IMR-90 (cell line): Measurements from ENCODE around the gene FOSL1. TPM values are rescaled to one million over a fixed set of nuclear protein-coding genes. Genes with fewer than 3 reads are reported as not detected.

ENCODE experiments used
- ATAC-seq: fragments of 200-7000 bp; cut with Tn5 transposase; 2 replicates; pipeline ENCODE4 v1.9.1; 2020; ENCODE audit warnings: low read depth, mild to moderate bottlenecking, moderate library complexity
- BruUV-seq: library from RNA; stranded (reverse); fragments of 400-500 nt; replicated peaks from 2 replicates; lab custom pipeline; 2021; lab: Mats Ljungman, UMichigan
- CTCF ChIA-PET: fragments of 300-600 bp; formaldehyde crosslinking; extraction: SDS; loops from one replicate; lab custom pipeline; 2021; ENCODE audit warnings: antibody characterized with exemption; lab: Yijun Ruan, JAX
- POLR2A ChIA-PET: fragments of 300-600 bp; sonication (Branson Sonifier 250); formaldehyde crosslinking; loops from one replicate; lab custom pipeline; 2022; ENCODE audit warnings: antibody characterized with exemption; ENCODE audit not compliant: unreplicated experiment; lab: Charles Lee
- DNase-seq: peaks from one replicate; pipeline ENCODE4 v3.0.0; 2013
- H2AFZ ChIP-seq: replicated peaks from 2 replicates; pipeline ENCODE3; 2013; ENCODE audit warnings: low read length, mild to moderate bottlenecking; ENCODE audit not compliant: poor library complexity
- H2AK5ac ChIP-seq: 2 replicates; pipeline ENCODE4 v1.6.1; 2013; ENCODE audit warnings: low read depth, low read length, inconsistent platforms
- H2AK9ac ChIP-seq: replicated peaks from 2 replicates; pipeline ENCODE3; 2013; ENCODE audit warnings: mild to moderate bottlenecking, low read depth, low read length, moderate library complexity; ENCODE audit not compliant: poor library complexity
- H2BK120ac ChIP-seq: 2 replicates; pipeline ENCODE4 v1.6.1; 2013; ENCODE audit warnings: low read depth, low read length, inconsistent platforms
- H2BK15ac ChIP-seq: 3 replicates; pipeline ENCODE4 v1.6.1; 2013; ENCODE audit warnings: low read depth, low read length, inconsistent platforms
- H2BK20ac ChIP-seq: 2 replicates; pipeline ENCODE4 v1.6.1; 2013; ENCODE audit warnings: low read depth, mild to moderate bottlenecking, inconsistent platforms, low read length, moderate library complexity
- H2BK5ac ChIP-seq: 2 replicates; pipeline ENCODE4 v1.6.1; 2013; ENCODE audit warnings: mild to moderate bottlenecking, low read depth, low read length, inconsistent platforms; ENCODE audit not compliant: poor library complexity, severe bottlenecking
- H3K14ac ChIP-seq: replicated peaks from 2 replicates; pipeline ENCODE4 v1.6.1; 2013; ENCODE audit warnings: low read depth, low read length, inconsistent platforms
- H3K18ac ChIP-seq: 2 replicates; pipeline ENCODE4 v1.6.1; 2013; ENCODE audit warnings: low read depth, low read length, control low read depth
- H3K23ac ChIP-seq: 2 replicates; pipeline ENCODE4 v1.6.1; 2013; ENCODE audit warnings: low read depth, low read length, inconsistent platforms
- H3K27ac ChIP-seq: 2 replicates; pipeline ENCODE4 v1.5.1; 2013; ENCODE audit warnings: mild to moderate bottlenecking, control low read depth, low read length; ENCODE audit not compliant: insufficient read depth
- H3K27me3 ChIP-seq: 2 replicates; pipeline ENCODE4 v1.6.1; 2013; ENCODE audit warnings: low read length; ENCODE audit not compliant: control insufficient read depth, insufficient read depth
- H3K36me3 ChIP-seq: 2 replicates; pipeline ENCODE4 v1.6.1; 2013; ENCODE audit warnings: low read length, mixed read lengths; ENCODE audit not compliant: control insufficient read depth, insufficient read depth
- H3K4ac ChIP-seq: 2 replicates; pipeline ENCODE4 v1.6.1; 2013; ENCODE audit warnings: low read depth, low read length, inconsistent platforms
- H3K4me1 ChIP-seq: 2 replicates; pipeline ENCODE4 v1.6.1; 2013; ENCODE audit warnings: low read length, mixed read lengths; ENCODE audit not compliant: control insufficient read depth, insufficient read depth
- H3K4me2 ChIP-seq: 2 replicates; pipeline ENCODE4 v1.6.1; 2013; ENCODE audit warnings: low read depth, mild to moderate bottlenecking, control low read depth, low read length, moderate library complexity
- H3K4me3 ChIP-seq: 2 replicates; pipeline ENCODE4 v1.5.1; 2013; ENCODE audit warnings: low read depth, mild to moderate bottlenecking, control low read depth, low read length, moderate library complexity; ENCODE audit not compliant: insufficient read depth
- H3K56ac ChIP-seq: 2 replicates; pipeline ENCODE4 v1.6.1; 2013; ENCODE audit warnings: low read length, inconsistent platforms; ENCODE audit not compliant: insufficient read depth; ENCODE audit errors: extremely low read depth
- H3K79me1 ChIP-seq, 2 experiments: 2 replicates each; pipeline ENCODE4 v1.6.1; 2013; ENCODE audit warnings: low read length in 2 of 2, inconsistent platforms in 1 of 2, low read depth in 1 of 2
- H3K9ac ChIP-seq: 2 replicates; pipeline ENCODE4 v1.6.1; 2013; ENCODE audit warnings: low read depth, low read length, control low read depth
- H3K9me1 ChIP-seq: 2 replicates; pipeline ENCODE4 v1.6.1; 2013; ENCODE audit warnings: low read length, inconsistent platforms; ENCODE audit not compliant: insufficient read depth
- H3K9me3 ChIP-seq: 2 replicates; pipeline ENCODE4 v1.6.1; 2013; ENCODE audit warnings: low read length; ENCODE audit not compliant: control insufficient read depth, insufficient read depth
- H4K20me1 ChIP-seq: 2 replicates; pipeline ENCODE4 v1.6.1; 2013; ENCODE audit warnings: low read length, inconsistent platforms; ENCODE audit not compliant: insufficient read depth
- H4K5ac ChIP-seq: 2 replicates; pipeline ENCODE4 v1.6.1; 2013; ENCODE audit warnings: mild to moderate bottlenecking, low read depth, low read length, control low read depth
- H4K8ac ChIP-seq, 2 experiments: 2 replicates each; pipeline ENCODE4 v1.6.1; 2013; ENCODE audit warnings: low read depth in 2 of 2, low read length in 2 of 2, control low read depth in 1 of 2, inconsistent platforms in 1 of 2
- H4K91ac ChIP-seq: 2 replicates; pipeline ENCODE4 v1.6.1; 2013; ENCODE audit warnings: low read depth, low read length, inconsistent platforms; ENCODE audit not compliant: insufficient read depth
- BHLHE40 ChIP-seq: fragments of 150-350 bp; IDR thresholded peaks from 2 replicates; pipeline ENCODE4 v1.6.1; 2016; ENCODE audit warnings: mild to moderate bottlenecking, low read depth, low read length
- CHD1 ChIP-seq: IDR thresholded peaks from 2 replicates; pipeline ENCODE4 v1.6.1; 2012; ENCODE audit warnings: low read depth, low read length, improper control_type of control experiment
- CTCF ChIP-seq: conservative IDR thresholded peaks from 2 replicates; pipeline ENCODE4 v1.5.1; 2012; ENCODE audit warnings: mild to moderate bottlenecking, low read depth, low read length, improper control_type of control experiment
- ELK1 ChIP-seq: fragments of 150-350 bp; IDR thresholded peaks from 2 replicates; pipeline ENCODE4 v1.6.1; 2016; ENCODE audit warnings: low read depth, mild to moderate bottlenecking, low read length, moderate library complexity, borderline replicate concordance
- MAFK ChIP-seq: IDR thresholded peaks from 2 replicates; pipeline ENCODE4 v1.6.1; 2012; ENCODE audit warnings: low read depth, low read length, improper control_type of control experiment
- MXI1 ChIP-seq: IDR thresholded peaks from 2 replicates; pipeline ENCODE4 v1.6.1; 2012; ENCODE audit warnings: low read depth, mild to moderate bottlenecking, low read length, moderate library complexity, borderline replicate concordance
- NFE2L2 ChIP-seq: fragments of 150-350 bp; IDR thresholded peaks from 2 replicates; pipeline ENCODE4 v1.6.1; 2016; ENCODE audit warnings: low read depth, mild to moderate bottlenecking, low read length
- POLR2A ChIP-seq: IDR thresholded peaks from 2 replicates; pipeline ENCODE4 v1.6.1; 2012; ENCODE audit warnings: mild to moderate bottlenecking, low read depth, low read length
- RCOR1 ChIP-seq: IDR thresholded peaks from 2 replicates; pipeline ENCODE4 v1.6.1; 2012; ENCODE audit warnings: mild to moderate bottlenecking, low read length, improper control_type of control experiment; ENCODE audit not compliant: insufficient replicate concordance
- RFX5 ChIP-seq: IDR thresholded peaks from 2 replicates; pipeline ENCODE4 v1.8.0; 2012; ENCODE audit warnings: low read depth, mild to moderate bottlenecking, low read length, moderate library complexity
- USF2 ChIP-seq: fragments of 150-350 bp; IDR thresholded peaks from 2 replicates; pipeline ENCODE4 v1.6.1; 2017; ENCODE audit warnings: mild to moderate bottlenecking, antibody characterized with exemption, low read length, low read depth
- WGBS, 2 experiments: methylation state at CpG; one replicate each; pipeline versions ENCODE4 v1.1.5 to v1.1.7; 2013; ENCODE audit warnings: missing lambda C conversion rate in 2 of 2; ENCODE audit not compliant: insufficient read length in 1 of 2; ENCODE audit errors: extremely low coverage in 2 of 2; 5-methylcytosine and 5-hydroxymethylcytosine counted together
- dilution Hi-C: fragments of 300-500 bp; cut with HindIII; formaldehyde crosslinking; loops from one replicate; pipeline ENCODE4 v1.14.3; 2018; ENCODE audit warnings: low sequenced_read_pairs; ENCODE audit not compliant: unreplicated experiment
- in situ Hi-C: fragments of 300-500 bp; cut with MboI; formaldehyde crosslinking; loops from 3 replicates; pipeline ENCODE4 v1.14.3; 2019; ENCODE audit warnings: low sequenced_read_pairs, inconsistent platforms, mixed read lengths
- intact Hi-C: fragments of 100-400 bp; cut with micrococcal nuclease; formaldehyde crosslinking; loops from 2 replicates; pipeline ENCODE4 v1.10.0; 2022
- polyA plus RNA-seq, 3 experiments: library from polyadenylated mRNA; depleted of rRNA; stranded (reverse); fragments of >200 nt; gene quantifications; 2 replicates each; pipeline ENCODE4 v1.2.3, GENCODE V29; 2012; ENCODE audit warnings: low replicate concordance in 1 of 3
- total RNA-seq: library from RNA; depleted of rRNA; stranded (reverse); fragments of >200 nt; gene quantifications from 2 replicates; pipeline ENCODE4 v1.2.3, GENCODE V29; 2012

Gene FOSL1
- total and polyA plus RNA-seq, 2 of the 4 experiments (the other 2 are of a cell fraction): 17.2 to 107 TPM

GRCh38 chr11:65946655-65947054 lies 46.5 kb upstream of the FOSL1 start:
- DNase-seq (no peak), ATAC-seq (no peak)
- Histone ChIP-seq H3K18ac (no peak overlapping the region), H4K91ac (no peak overlapping the region), H4K5ac (no peak overlapping the region), H2BK20ac (no peak overlapping the region), H2BK5ac (no peak overlapping the region), H3K4me3 (no peak overlapping the region), H3K36me3 (no peaks in the 10 kb centered on the region), H3K27me3 (peaks cover 3% of the 10 kb centered on the region; the same call in 1 of the 2 replicates), H2BK120ac (no peak overlapping the region), H3K4me2 (no peak overlapping the region), H3K4ac (no peak overlapping the region), H3K23ac (no peak overlapping the region), H3K27ac (no peak overlapping the region), H2AK5ac (no peak overlapping the region), H3K56ac (no peak overlapping the region), H2AK9ac (no peak overlapping the region), H3K4me1 (peaks cover 1% of the 10 kb centered on the region), H3K9me3 (no peaks in the 10 kb centered on the region), H3K14ac (no peak overlapping the region), H4K8ac (no peak overlapping the region), H4K20me1 (no peaks in the 10 kb centered on the region), H3K79me1 (peaks cover 0 to 10% of the 10 kb centered on the region in 2 experiments; a peak in 2 of 4 replicates), H2BK15ac (no peak overlapping the region), H3K9ac (no peak overlapping the region), H3K9me1 (peaks cover 8% of the 10 kb centered on the region), H2AFZ (peak overlapping the region; percentile 14)
- POLR2A ChIA-PET: no interaction called here
- in situ Hi-C loops: no loop called here
- intact Hi-C loops: no loop called here
- no TSS peak for BruUV-seq
- TF ChIP-seq BHLHE40 (no peak), CHD1 (no peak), USF2 (no peak), POLR2A (no peak), NFE2L2 (no peak), RCOR1 (no peak), MXI1 (no peak), MAFK (no peak), ELK1 (no peak), CTCF (no peak), RFX5 (no peak)
- 82% methylated on average over 2 of the region's 4 CpGs; no CpG with 5 or more reads in 1 of the 2 experiments for WGBS, 2 experiments
- dilution Hi-C loops: no loop called here
- CTCF ChIA-PET: no interaction called here
